ENCODE results near the gene UTP3.
"Not testable (repeated sequence)": the region's sequence is repeated elsewhere in the genome, so short reads cannot be mapped to it uniquely, and the experiment has no call there.

Gene UTP3

DNA sequence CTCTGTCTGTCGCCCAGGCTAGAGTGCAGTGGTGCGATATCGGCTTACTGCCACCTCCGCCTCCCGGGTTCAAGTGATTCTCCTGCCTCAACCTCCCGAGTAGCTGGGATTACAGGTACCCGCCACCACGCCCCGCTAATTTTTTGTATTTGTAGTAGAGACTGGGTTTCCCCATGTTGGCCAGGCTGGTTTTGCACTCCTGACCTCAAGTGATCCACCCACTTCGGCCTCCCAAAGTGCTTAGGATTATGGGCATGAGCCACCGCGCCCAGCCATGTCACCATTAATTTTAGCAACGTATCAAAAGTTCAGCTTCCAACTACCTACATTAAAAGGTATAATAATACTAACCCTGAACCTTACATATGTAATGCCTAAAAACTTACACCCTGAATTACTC is 940 bp upstream of the UTP3 start:
- peak; percentile 35 for DNase-seq
- ATAC-seq = no peak

DNA sequence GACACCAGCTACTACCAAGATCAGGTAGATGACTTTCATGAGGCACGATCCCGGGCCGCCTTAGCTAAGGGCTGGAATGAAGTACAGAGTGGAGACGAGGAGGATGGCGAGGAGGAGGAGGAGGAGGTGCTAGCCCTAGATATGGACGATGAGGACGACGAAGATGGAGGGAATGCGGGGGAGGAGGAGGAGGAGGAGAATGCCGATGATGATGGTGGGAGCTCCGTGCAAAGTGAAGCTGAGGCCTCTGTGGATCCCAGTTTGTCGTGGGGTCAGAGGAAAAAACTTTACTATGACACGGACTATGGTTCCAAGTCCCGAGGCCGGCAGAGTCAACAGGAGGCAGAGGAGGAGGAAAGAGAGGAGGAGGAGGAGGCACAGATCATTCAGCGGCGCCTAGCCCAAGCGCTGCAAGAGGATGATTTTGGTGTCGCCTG is 481 bp downstream of the UTP3 start:
- no peak for DNase-seq
- peak; percentile 2 for ATAC-seq

DNA sequence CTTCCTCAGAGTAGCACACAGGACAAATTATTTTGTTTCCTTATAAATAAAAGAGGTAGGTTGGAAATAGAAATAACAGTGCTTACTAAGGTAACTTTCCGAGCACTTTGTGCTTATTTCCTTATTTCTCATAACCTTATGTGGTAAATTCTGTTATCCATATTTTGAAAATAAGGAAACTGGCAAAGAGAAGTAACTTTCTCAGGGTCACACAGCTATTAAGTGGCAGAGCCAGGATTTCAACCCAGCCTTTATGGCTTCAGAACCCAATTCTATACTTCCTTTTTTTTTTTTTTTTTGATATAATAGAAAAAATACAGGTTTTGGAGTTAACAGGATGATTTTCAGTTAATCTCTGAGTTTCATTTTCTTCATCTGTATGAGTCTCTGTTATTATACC is 3.3 kb downstream of the UTP3 start:
- ATAC-seq (no peak), DNase-seq (no peak)

DNA sequence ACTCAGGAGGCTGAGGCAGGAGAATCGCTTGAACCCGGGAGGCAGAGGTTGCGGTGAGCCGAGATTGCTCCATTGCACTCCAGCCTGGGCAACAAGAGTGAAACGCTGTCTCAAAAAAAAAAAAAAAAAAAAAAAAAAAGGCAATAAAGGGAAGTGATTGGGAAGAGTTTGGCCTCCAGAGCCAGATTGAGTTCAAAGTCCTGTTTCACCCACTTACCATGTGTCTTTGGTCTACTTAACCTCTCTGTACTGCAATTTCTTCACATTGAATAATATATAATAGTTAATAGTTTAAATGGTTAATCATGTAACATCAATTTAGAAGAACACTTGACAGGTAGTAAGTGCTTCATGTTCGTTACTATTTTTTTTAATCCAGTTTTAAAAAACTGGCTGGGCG is 6.3 kb downstream of the UTP3 start:
- ATAC-seq, DNase-seq: not testable (repeated sequence)

DNA sequence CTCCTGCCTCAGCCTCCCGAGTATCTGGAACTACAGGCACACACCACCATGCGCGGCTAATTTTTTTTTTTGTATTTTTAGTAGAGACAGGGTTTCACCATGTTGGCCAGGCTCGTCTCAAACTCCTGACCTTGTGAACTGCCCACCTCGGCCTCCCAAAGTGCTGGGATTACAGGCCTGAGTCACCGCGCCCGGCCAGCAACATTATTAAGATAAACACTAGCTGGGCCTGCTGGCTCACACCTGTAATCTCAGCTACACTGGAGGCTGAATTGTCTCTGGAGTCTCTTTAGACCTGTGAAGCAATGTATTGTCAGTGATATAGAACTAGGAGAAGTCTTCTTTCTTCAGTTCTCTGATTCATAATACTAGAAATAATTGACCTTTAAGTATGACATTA is 10.1 kb downstream of the UTP3 start:
- DNase-seq, ATAC-seq: not testable (repeated sequence)

DNA sequence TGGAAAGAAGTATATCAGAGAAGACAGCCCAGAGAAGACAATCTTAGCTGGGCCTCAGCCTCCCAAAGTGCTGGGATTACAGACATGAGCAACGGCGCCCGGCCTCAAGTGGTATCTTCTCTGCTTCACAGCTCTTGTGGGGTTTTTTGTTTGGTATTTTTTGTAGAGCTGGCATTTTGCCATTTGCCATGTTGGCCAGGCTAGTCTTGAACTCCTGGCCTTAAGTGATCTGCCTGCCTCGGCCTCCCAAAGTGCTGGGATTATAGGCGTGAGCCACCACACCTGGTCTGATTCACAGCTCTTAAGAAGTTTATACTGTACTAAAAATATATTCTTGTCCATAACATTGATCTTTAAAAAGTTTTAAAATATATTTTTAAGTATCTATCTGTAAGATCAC is 12.4 kb downstream of the UTP3 start:
- ATAC-seq = no peak
- DNase-seq = no peak

DNA sequence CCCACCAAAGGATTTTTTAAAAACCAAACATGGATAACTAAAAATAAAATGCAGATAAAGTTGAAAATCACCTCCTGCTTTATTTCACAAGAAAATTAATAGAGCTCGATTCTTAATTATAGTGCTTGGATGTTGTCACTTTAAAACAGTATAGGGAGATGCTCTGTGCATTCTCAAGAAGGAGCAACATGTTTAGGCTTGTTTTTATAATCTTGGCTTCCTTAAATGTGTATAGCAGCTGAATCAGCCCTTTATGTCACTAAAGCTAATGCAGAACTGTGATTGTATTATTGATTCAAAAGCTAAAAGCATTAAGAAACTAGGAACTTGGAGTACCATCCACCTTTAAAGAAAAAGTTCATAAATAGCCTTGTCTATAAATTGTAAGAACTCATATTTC is 12.9 kb downstream of the UTP3 start:
- ATAC-seq (no peak), DNase-seq (no peak)

DNA sequence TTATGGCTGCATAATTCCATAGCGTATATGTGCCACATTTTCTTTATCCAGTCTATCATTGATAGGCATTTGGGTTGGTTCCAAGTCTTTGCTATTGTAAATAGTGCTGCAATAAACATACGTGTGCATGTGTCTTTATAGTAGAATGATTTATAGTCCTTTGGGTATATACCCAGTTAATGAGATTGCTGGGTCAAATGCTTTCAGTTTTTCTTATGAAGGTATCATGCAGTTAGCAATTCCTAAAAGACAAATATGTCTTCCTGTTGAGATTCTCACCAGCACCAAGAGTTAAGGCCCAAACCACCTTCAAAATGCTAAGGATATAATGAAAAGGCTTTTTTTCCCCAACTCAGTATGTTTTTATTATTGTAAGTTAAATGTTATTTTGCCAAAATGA is 14.3 kb downstream of the UTP3 start:
- ATAC-seq, DNase-seq: not testable (repeated sequence)

DNA sequence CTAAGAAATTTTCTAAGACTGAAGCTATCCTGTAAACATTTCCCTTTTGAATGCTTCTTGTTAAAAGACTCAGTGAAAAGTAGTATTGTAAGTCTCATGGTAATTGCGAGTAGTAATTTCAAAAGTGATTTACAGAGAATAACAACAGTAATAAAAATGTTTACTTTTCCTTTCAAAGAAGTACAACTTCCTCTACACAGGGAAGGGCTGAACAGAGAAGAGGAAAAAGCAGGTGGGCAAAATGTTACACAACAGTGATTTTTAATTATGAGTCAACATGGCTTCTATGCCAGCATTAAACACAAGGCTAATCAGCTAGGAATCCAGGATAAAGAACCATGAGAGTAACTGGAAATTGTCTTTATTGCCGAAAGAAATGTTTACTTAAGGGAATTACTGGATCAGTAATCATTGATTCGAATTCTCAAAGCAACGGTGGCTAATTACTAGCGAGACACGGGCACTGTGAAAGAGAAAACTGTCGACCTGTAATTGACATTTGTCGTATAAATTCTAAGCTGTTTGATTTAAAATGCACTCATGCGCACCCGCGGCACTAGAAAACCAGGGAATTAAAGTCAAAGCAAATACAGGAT is 15.4 kb downstream of the UTP3 start:
- no peak for DNase-seq
- no peak for ATAC-seq

DNA sequence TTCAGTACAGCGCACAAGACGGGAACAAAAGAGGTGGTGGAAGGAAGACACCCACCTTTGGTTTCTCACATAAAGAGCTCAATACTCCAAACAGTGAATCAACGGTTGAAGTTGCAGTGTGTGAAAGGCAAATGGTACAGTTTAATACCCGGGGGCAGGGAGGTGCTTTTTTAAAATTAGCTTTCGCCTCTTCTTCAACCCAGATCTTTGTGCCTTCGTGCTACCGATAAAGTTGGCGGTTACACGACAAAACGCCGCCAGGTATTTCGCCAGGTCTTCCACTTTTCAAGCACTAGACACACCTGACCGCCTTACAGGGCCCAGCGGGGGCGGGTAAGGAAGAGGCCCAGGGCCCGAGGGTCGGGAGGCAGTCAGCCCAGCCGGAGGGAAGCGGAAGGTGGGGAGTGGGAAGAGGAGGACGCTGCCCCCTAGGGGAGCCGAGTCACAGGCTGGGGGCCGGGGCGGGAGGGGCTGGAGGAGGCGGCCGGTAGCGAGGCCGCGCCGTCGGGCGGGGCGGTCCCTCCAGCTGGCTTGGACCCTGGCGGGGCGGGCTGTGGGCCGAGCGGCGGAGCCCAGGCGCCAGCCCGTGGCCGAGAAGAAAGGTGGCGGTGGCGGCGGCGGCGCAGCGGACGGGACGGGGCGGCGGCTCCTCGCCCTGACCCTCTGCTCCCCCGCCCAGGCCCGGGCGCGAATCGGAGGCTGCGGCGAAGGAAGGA is 16.0 kb downstream of the UTP3 start:
- peak; percentile 69 for ATAC-seq
- peak; percentile 75 for DNase-seq

DNA sequence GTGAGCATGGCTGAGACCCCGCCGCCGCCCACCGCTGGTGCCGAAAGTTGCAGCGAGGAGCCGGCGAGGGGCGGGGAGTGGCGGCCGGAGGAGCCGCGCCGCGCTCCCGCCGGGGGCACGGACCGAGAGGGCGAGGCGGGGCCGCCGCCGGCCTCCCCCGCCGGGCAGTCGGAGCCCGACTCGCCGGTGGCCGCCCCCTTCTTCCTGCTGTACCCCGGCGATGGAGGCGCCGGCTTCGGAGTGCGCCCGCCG is 16.5 kb downstream of the UTP3 start:
- peak; percentile 16 for ATAC-seq

DNA sequence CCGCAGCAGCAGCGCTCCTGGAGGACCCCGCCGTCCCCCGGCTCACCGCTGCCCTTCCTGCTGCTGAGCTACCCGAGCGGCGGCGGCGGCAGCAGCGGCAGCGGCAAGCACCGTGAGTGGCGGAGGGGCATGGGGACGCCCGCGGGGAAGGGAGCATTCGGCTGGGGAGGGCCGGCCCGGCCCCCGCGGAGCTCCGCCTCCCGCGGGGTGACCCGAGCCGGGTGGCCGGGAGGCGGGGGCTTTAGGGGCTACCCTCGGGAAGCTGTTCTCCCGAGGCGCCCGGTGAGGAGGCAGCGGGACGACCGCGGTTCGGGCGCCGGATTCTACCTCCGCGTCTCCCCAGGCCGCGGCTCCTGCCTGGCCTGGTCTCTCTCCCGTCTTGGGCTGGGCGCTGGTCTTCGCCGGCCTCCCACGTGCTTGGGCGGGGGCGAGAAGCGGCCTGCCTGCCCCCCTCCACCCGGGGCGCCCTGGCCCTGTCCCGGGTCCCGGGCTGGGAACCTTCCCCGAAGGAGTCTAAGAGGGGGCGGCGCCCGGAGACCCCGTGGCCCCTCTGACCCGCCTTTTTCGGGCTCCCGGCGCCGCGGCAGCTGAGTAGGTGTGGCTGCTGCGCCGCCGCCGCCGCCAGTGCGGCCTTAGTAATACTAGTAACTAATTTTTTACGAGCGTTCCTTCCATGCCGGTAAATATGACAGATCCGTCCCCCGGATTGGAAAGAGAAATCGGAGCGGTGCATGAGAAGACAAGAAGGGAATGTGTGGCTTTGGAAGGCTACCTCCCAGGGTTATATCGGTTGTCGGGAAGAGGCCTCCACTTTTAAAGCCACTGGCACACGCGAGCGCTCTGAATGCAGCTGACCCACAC is 17.1 kb downstream of the UTP3 start:
- DNase-seq (peak; percentile 83), ATAC-seq (peak; percentile 83)

More for the DNA sequence above, 16.5 kb downstream of the UTP3 start:
- no peak for DNase-seq

DNA sequence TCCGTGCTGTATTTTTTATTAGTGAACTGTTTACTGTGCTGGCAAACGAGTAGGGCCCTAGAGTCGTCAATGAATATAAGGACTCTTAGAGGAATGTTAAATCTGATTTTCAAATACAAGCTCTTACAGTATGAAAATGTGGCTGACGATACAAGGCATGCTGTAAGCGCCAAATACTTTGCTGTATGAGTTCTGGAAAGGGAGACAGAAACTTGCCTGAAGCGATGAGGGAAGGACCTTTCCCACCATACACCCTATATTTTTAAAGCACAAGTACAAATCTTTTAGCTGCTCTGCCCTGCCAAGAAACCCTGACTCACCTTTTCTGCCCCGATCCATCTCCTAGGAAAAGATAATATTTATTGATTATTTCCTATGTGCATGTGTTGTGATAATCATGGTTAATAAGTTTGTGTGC is 17.7 kb downstream of the UTP3 start:
- DNase-seq (no peak), ATAC-seq (no peak)

DNA sequence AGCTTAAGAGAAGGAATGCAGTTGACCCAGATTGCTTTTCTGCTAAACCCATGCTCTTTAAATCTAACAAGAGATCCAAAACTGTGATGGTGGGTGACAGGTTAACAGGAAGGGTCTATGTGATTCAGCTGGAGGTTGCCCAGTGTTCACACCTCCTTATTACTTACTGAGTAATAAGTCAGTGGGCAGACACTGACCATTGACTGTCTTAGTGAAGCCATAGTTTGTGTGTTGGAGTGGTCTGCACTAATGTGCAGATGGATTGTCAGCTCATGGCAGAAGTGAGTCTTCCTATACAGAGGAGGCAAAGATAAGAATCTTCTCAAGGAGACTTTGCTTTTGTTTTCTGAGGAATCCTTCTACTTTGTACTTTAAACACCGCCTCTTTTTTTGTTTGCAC is 18.2 kb downstream of the UTP3 start:
- no peak for DNase-seq
- ATAC-seq = no peak

DNA sequence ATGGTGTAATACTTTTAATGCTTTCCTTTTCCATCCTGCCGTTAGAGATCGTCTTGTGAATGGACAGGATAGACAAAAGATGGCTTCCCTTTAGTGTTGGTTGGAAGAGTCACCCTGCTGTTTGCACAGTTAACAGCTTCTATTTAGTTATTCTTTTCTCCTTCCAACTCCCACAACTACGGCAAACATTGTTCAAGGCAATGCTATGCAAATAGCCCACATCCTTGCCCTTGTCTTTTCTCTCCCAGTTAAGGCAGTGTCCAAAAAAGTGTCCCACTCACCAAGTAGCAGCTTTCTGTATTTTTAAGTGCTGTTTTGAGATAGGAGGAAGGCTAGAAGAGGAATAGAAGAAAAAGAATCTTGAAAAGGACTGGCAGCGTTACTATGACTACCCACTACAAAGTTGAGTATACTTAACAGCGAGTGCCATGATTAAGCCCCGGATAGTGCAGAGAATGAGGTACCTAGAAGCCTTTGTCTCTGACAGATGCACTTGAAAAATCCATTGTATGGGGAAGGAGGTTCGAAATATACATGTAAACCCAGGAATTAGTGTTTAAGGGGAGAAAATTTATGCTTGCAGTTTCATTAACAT is 21.4 kb downstream of the UTP3 start:
- no peak for ATAC-seq
- no peak for DNase-seq

DNA sequence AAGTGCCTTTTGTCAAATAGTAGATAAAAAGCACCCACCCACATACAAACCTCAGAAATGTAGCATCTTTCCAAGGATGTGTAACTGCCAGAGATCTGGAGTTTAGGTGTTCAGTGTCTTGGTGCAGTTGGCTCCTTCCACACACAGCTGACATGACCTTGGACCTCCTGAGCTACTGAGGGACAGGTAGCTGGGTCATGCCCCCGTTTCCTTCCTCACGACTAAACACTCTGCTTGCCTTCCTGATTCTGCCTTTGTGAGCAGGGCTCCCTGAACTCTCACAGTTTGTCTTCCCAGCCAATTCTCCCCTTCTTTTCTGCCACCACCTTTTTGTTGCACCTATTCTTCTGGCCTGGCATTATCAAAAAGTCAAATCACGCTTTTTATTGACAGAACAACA is 23.3 kb downstream of the UTP3 start:
- no peak for ATAC-seq

DNA sequence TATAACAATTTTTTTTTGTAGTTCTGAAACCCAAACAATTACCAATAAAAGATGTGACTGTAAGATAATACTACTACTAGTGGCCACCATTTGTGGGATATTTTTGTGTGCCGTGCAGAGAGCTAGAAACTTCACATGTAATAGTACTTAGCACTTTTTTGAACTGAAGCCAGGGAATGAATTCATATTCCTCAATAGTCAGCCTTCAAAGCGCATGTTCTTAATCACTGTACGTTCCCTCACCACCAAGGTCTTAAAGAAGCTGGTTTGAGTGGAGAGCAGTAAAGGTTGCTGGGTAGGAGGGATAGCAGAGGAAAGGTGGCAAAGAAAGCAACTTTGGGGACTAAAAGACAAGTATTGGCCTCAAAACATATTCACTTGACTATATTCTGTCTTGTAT is 23.8 kb downstream of the UTP3 start:
- ATAC-seq (no peak), DNase-seq (no peak)

More for the DNA sequence above, 23.3 kb downstream of the UTP3 start:
- DNase-seq = no peak

DNA sequence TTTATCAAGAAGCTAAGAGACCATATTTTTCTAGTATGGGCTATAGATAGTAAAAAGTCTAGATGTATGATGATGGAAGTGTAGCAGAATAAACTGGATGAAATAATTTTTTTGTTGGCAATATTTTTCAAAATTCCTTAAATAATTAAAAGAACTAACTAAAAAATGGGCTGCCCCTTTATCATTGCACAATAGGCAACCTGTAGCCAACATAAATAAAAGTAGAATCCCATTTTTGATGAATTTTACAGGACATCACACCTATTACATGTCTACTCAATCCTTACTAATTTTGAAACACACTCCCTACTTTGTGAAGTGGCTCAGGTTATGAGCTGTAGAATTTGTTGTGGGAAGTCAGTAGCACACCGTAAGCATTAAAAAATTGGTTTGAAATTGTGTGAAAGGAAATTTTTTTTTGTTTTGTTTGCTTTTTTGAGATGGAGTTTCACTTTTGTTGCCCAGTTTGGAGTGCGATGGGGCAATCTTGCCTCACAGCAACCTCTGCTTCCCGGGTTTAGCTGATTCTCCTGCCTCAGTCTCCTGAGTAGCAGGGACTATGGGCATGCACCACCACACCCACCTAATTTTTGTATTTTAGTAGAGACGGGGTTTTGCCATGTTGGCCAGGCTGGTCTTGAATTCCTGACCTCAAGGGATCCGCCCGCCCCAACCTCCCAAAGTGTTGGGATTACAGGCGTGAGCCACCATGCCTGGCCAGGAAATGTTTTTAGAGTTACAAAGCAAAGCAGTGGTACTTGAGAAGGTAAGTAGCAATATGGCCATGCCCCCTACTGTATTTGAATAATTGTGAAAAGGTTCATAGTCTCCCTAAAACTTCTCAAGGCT is 24.5 kb downstream of the UTP3 start:
- ATAC-seq (no peak), DNase-seq (no peak)

DNA sequence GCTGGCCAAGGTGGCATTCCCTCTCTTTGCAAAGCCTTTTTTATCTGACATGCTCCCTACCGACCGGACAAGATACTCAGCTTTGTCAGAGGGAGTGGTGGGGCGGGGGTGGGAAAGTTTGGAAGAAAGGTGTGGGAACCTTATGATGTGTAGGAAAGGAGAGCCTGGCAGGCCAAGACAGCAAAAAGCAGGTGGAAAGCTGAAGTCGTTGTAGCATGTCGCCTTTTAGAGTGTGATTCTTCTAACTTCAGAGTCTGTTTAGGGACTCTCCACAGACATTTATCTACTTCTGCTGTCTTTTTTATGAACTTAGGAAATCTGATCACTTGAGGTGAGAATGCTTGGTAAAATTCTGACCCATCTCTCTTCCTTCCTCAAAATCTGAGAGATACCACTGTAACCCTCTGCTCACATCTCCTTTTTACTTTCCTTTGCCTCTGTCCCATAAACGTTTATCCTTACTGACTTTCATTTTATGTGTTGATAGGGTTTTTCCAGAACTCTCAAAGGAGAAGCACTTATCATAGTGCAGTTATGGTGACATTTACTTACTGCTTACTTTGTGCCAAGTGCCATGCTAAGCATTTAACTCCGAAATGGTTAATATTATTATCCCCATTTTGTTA is 25.2 kb downstream of the UTP3 start:
- ATAC-seq (peak; percentile 58), DNase-seq (no peak)

DNA sequence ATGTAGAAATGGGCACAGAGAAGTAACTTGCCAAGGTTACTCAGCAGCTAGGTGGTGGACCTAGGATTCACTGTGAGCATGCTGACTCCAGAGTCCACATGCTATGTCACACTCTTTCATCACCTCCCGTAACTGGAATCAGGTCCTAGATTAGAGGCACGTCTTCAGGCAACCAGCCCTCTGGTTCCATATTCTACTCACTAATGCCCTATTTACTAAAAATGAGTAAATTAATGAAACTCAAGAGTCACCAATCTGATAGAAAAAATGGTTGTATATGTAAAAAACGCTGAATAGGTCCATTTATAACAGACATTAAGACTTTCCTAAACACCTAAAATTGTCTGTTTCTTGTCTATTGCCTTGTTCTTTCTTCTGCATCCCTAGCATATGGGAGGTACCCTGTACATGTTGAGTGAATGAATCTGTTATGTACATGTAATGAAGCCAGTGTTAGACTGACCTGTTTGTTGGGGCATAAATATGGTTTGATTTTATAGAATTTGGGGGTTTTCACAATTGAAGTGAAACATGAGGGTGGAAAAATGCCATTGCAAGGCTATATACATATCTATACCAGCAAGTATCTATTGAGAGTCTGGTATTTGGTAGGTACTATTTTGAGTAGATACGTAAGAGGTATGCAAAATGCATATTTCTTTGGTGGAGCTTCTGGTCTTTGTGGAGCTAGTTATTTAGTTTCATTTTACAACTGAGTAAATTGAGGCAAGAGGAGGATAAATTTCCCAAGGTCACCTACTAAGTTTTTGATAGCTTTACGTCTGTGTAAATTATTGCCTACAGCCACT is 26.0 kb downstream of the UTP3 start:
- no peak for DNase-seq
- peak; percentile 3 for ATAC-seq

DNA sequence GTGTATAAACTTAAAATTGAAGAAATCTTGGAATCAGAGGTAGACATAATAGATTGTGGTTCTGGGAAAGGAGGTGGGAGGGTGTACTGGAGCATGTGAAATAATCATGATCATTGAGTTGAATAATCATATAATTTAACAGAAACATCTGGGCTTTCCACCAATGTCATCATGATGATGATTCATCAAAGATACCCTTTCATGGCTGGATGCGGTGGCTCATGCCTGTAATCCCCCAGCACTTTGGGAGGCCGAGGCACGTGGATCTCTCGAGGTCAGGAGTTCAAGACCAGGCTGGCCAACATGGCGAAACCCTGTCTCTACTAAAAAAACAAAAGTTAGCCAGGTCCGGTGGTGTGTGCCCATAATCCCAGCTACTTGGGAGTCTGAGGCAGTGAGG is 26.8 kb downstream of the UTP3 start:
- DNase-seq (no peak), ATAC-seq (peak; percentile 34)
